ENCODE results near the gene AMH. TPM values are rescaled to one million over a fixed set of nuclear protein-coding genes. Genes with fewer than 3 reads are reported as not detected.

AMH gene
- total RNA-seq, 1 experiment from 2014 or later, result 5.8 TPM

- no peak for DNase-seq (ENCODE audit: extremely low read depth, low read depth)
Observed at GRCh38 chr19:2247433-2248101, 1.6 kb upstream of the AMH start.

- no peak for DNase-seq (ENCODE audit: extremely low read depth, low read depth)
Observed at GRCh38 chr19:2248136-2249009, 750 bp upstream of the AMH start.

- DNase-seq (ENCODE audit: extremely low read depth, low read depth), result no peak
Observed at GRCh38 chr19:2249880-2250765, 1.0 kb downstream of the AMH start.

- no peak for DNase-seq (ENCODE audit: extremely low read depth, low read depth)
Observed at GRCh38 chr19:2250766-2251105, 1.6 kb downstream of the AMH start.

GRCh38 chr19:2251106-2252054, 2.3 kb downstream of the AMH start:
- DNase-seq (ENCODE audit: extremely low read depth, low read depth), result no peak

GRCh38 chr19:2252055-2252796, 3.1 kb downstream of the AMH start:
- DNase-seq (ENCODE audit: extremely low read depth, low read depth), result no peak

- DNase-seq (ENCODE audit: extremely low read depth, low read depth), result no peak
Observed at GRCh38 chr19:2252797-2253105, 3.6 kb downstream of the AMH start.

- DNase-seq (ENCODE audit: extremely low read depth, low read depth), result no peak
Observed at GRCh38 chr19:2253106-2254063, 4.3 kb downstream of the AMH start.

- DNase-seq (ENCODE audit: extremely low read depth, low read depth), result no peak
Observed at GRCh38 chr19:2254064-2254872, 5.1 kb downstream of the AMH start.

- no peak for DNase-seq (ENCODE audit: extremely low read depth, low read depth)
Observed at GRCh38 chr19:2255112-2255845, 6.2 kb downstream of the AMH start.

GRCh38 chr19:2255982-2256685, 7.0 kb downstream of the AMH start, which contains the start of gene JSRP1:
Gene JSRP1 (minus strand): TSS chr19:2256417. CDS start chr19:2255314, 1,103 bp downstream.
- no peak for DNase-seq (ENCODE audit: extremely low read depth, low read depth)

GRCh38 chr19:2259336-2259735, 10.2 kb downstream of the AMH start:
- DNase-seq (ENCODE audit: extremely low read depth, low read depth), result peak; percentile 69

GRCh38 chr19:2260341-2260805, 11.2 kb downstream of the AMH start:
- DNase-seq (ENCODE audit: extremely low read depth, low read depth), result no peak

GRCh38 chr19:2261438-2262172, 12.5 kb downstream of the AMH start:
- DNase-seq (ENCODE audit: extremely low read depth, low read depth), result no peak
